Endodermal cell (in vitro differentiated cells): ENCODE results near the gene APEX1. TPM values are rescaled to one million over a fixed set of nuclear protein-coding genes. Genes with fewer than 3 reads are reported as not detected.

Experiments
- DNase-seq: peaks from one replicate; pipeline ENCODE4 v3.0.0-alpha.2; 2017
- H3K27ac ChIP-seq: 2 replicates; pipeline ENCODE4 v1.5.1; 2013; ENCODE audit warnings: mild to moderate bottlenecking, low read depth, low read length, moderate library complexity
- H3K27me3 ChIP-seq: 2 replicates; pipeline ENCODE4 v1.6.1; 2013; ENCODE audit warnings: mild to moderate bottlenecking, low read length, moderate library complexity; ENCODE audit not compliant: insufficient read depth, control insufficient read depth, poor library complexity, severe bottlenecking
- H3K36me3 ChIP-seq: 2 replicates; pipeline ENCODE4 v1.7.0; 2013; ENCODE audit warnings: mild to moderate bottlenecking, low read length, moderate library complexity; ENCODE audit not compliant: control insufficient read depth, insufficient read depth
- H3K4me1 ChIP-seq: one replicate; pipeline ENCODE4 v1.7.0; 2013; ENCODE audit warnings: low read length; ENCODE audit not compliant: control insufficient read depth, insufficient read depth
- H3K4me3 ChIP-seq: 2 replicates; pipeline ENCODE4 v1.5.1; 2013; ENCODE audit warnings: mild to moderate bottlenecking, low read length, moderate library complexity
- H3K9ac ChIP-seq: 2 replicates; pipeline ENCODE4 v1.6.1; 2013; ENCODE audit warnings: mild to moderate bottlenecking, low read length, moderate library complexity; ENCODE audit not compliant: poor library complexity, severe bottlenecking; ENCODE audit errors: extremely low read depth
- H3K9me3 ChIP-seq: 2 replicates; pipeline ENCODE4 v1.6.1; 2013; ENCODE audit warnings: mild to moderate bottlenecking, low read length, moderate library complexity; ENCODE audit not compliant: control insufficient read depth
- H3K27ac Mint-ChIP-seq: 2 replicates; pipeline ENCODE4 v1.8.0; 2020; ENCODE audit warnings: mixed read lengths
- H3K27me3 Mint-ChIP-seq: 2 replicates; pipeline ENCODE4 v1.8.0; 2021; ENCODE audit warnings: mild to moderate bottlenecking, mixed read lengths; ENCODE audit not compliant: insufficient read depth
- H3K36me3 Mint-ChIP-seq: 2 replicates; pipeline ENCODE4 v1.8.0; 2020; ENCODE audit warnings: low read depth, mixed read lengths
- H3K4me1 Mint-ChIP-seq: 2 replicates; pipeline ENCODE4 v1.8.0; 2020; ENCODE audit warnings: mixed read lengths
- H3K4me3 Mint-ChIP-seq: 2 replicates; pipeline ENCODE4 v1.8.0; 2020; ENCODE audit warnings: mild to moderate bottlenecking, moderate library complexity, mixed read lengths
- H3K9me3 Mint-ChIP-seq: 2 replicates; pipeline ENCODE4 v1.8.0; 2020; ENCODE audit warnings: mild to moderate bottlenecking, mixed read lengths
- CTCF ChIP-seq: fragments of 200-600 bp; sonication (generic); conservative IDR thresholded peaks from 2 replicates; pipeline ENCODE4 v1.5.0; 2021; ENCODE audit warnings: antibody characterized with exemption, mild to moderate bottlenecking
- WGBS, 2 experiments: methylation state at CpG; one replicate each; pipeline versions ENCODE4 v1.1.5 to v1.1.7; 2013; ENCODE audit warnings: missing lambda C conversion rate in 2 of 2, mixed read lengths in 1 of 2; ENCODE audit not compliant: insufficient coverage in 1 of 2, insufficient read length in 1 of 2; 5-methylcytosine and 5-hydroxymethylcytosine counted together
- total RNA-seq, 2 donors: library from RNA; stranded (reverse); fragmentation: NEBNext Ultra II Directional in 1 of 2; extraction: Animal tissue kit (Norgen Biotek cat#: 25700) in 1 of 2; gene quantifications; 2 replicates in 1 of 2; 3 replicates in 1 of 2; pipeline ENCODE4 v1.2.1, GENCODE V29; 2021

The APEX1 gene
- total RNA-seq, 2 donors from 2014 or later, result 228 to 249 TPM

GRCh38 chr14:20434701-20435581, 20.1 kb upstream of the APEX1 start:
- Mint-ChIP-seq H3K36me3 (no peaks in the 10 kb centered on the region), H3K4me1 (peaks cover 6% of the 10 kb centered on the region), H3K27me3 (peaks cover 12% of the 10 kb centered on the region), H3K27ac (no peak overlapping the region), H3K9me3 (no peaks in the 10 kb centered on the region), H3K4me3 (peak overlapping the region; percentile 37)
- Histone ChIP-seq H3K27me3 (no peaks in the 10 kb centered on the region), H3K36me3 (no peaks in the 10 kb centered on the region), H3K9ac (no peak overlapping the region), H3K4me3 (no peak overlapping the region), H3K27ac (no peak overlapping the region), H3K9me3 (no peaks in the 10 kb centered on the region), H3K4me1 (no peaks in the 10 kb centered on the region)
- DNase-seq, result no peak
- 92% methylated on average over 20 to 44 of the region's 44 CpGs for WGBS, 2 experiments
- no peak for TF ChIP-seq CTCF

- H3K27me3 Mint-ChIP-seq, result peaks cover 12% of the 10 kb centered on the region
- H3K9me3 Mint-ChIP-seq, result no peaks in the 10 kb centered on the region
- H3K9me3 ChIP-seq, result no peaks in the 10 kb centered on the region
- H3K27ac Mint-ChIP-seq, result no peak within 1 kb of the TSS
- H3K4me1 Mint-ChIP-seq, result peaks cover 6% of the 10 kb centered on the region
- H3K27me3 ChIP-seq, result no peaks in the 10 kb centered on the region
- H3K27ac ChIP-seq, result no peak within 1 kb of the TSS
- no peaks in the 10 kb centered on the region for H3K36me3 ChIP-seq
- H3K4me1 ChIP-seq, result no peaks in the 10 kb centered on the region
- no peak within 1 kb of the TSS for H3K9ac ChIP-seq
- no peak for DNase-seq
- TF ChIP-seq CTCF, result no peak
- peak within 1 kb of the TSS; percentile 37 for H3K4me3 Mint-ChIP-seq
- WGBS, 2 experiments, result 90 to 94% methylated on average over 6 to 17 of the region's 17 CpGs
- H3K4me3 ChIP-seq, result no peak within 1 kb of the TSS
- H3K36me3 Mint-ChIP-seq, result no peaks in the 10 kb centered on the region
These were observed 19.3 kb upstream of the APEX1 start, which contains the start of gene KLHL33 for GRCh38 chr14:20435582-20436362. Gene KLHL33, minus strand, starts transcription at chr14:20436166. Its CDS starts 355 bp downstream, at chr14:20435811.

- no peaks in the 10 kb centered on the region for H3K9me3 Mint-ChIP-seq
- 86 to 95% methylated on average over 2 to 4 of the region's 4 CpGs for WGBS, 2 experiments
- Histone ChIP-seq H3K9me3 (no peaks in the 10 kb centered on the region), H3K4me3 (no peak overlapping the region), H3K27me3 (no peaks in the 10 kb centered on the region), H3K4me1 (no peaks in the 10 kb centered on the region), H3K27ac (no peak overlapping the region), H3K9ac (no peak overlapping the region), H3K36me3 (no peaks in the 10 kb centered on the region)
- DNase-seq, result no peak
- H3K36me3 Mint-ChIP-seq, result no peaks in the 10 kb centered on the region
- TF ChIP-seq CTCF, result no peak
- H3K4me1 Mint-ChIP-seq, result peaks cover 6% of the 10 kb centered on the region
- H3K27ac Mint-ChIP-seq, result no peak overlapping the region
- H3K27me3 Mint-ChIP-seq, result peaks cover 12% of the 10 kb centered on the region
- H3K4me3 Mint-ChIP-seq, result no peak overlapping the region
These were observed 18.7 kb upstream of the APEX1 start for GRCh38 chr14:20436363-20436755.
